ENCODE measurements around the gene NEDD4L. TPM values are rescaled to one million over a fixed set of nuclear protein-coding genes. Genes with fewer than 3 reads are reported as not detected.

The NEDD4L gene
- total and polyA plus RNA-seq, 10 of the 15 experiments (the other 5 are each of a cell fraction or from before 2014, with no cell fraction given), result 7.4 to 24.0 (median 17.7) TPM

- TF ChIP-seq NBN (IDR thresholded peaks at IDR 0.05) (0 out of 2 replicates have a peak, but pooled peaks have one; percentile 61), YBX1 (IDR thresholded peaks at IDR 0.05) (no peak), TAF1 (IDR thresholded peaks at IDR 0.05; ENCODE audit: borderline replicate concordance, low read depth, low read length) (no peak), HDGF (IDR thresholded peaks at IDR 0.05) (no peak), LARP7 (IDR thresholded peaks at IDR 0.05) (peak; percentile 45; the same call in 1 of the 2 replicates), BCLAF1 (IDR thresholded peaks at IDR 0.05) (no peak), ZBTB4 (CRISPR knock-in tag; IDR thresholded peaks at IDR 0.05) (no peak), JUND (IDR thresholded peaks at IDR 0.05; ENCODE audit: low read depth, low read length) (no peak), SUZ12 (IDR thresholded peaks at IDR 0.05; ENCODE audit: unreplicated experiment) (no peak), MEF2A (IDR thresholded peaks at IDR 0.05; ENCODE audit: insufficient read depth, low read depth, low read length) (no peak), POLR2AphosphoS5 (IDR thresholded peaks at IDR 0.05; ENCODE audit: low read length) (no peak), EP300 (IDR thresholded peaks at IDR 0.05; ENCODE audit: borderline replicate concordance in 1 of 2, control insufficient read depth in 1 of 2, low read depth in 2 of 2, low read length in 2 of 2) (0 out of 4 replicates have a peak, but pooled peaks of 1 of the 2 experiments have one; percentile 15), STAT1 (conservative IDR thresholded peaks at IDR 0.05) (no peak), BRCA1 (IDR thresholded peaks at IDR 0.05; ENCODE audit: low read depth, low read length) (no peak), ELK1 (IDR thresholded peaks at IDR 0.05; ENCODE audit: low read depth, low read length) (no peak), SIN3A (IDR thresholded peaks at IDR 0.05; ENCODE audit: low read depth, low read length) (peak; percentile 82), IKZF1 (conservative IDR thresholded peaks at IDR 0.05) (peak; percentile 66; the same call in 1 of the 2 replicates), SKIL (IDR thresholded peaks at IDR 0.05; ENCODE audit: low read depth, poor library complexity, severe bottlenecking) (peak; percentile 25), NFXL1 (IDR thresholded peaks at IDR 0.05; ENCODE audit: borderline replicate concordance) (no peak), NRF1 (conservative IDR thresholded peaks at IDR 0.05; ENCODE audit: low read depth, low read length) (no peak), RELA (IDR thresholded peaks at IDR 0.05; ENCODE audit: borderline replicate concordance, partially characterized antibody) (no peak)
Measured at GRCh38 chr18:58043491-58044369, at the start of gene NEDD4L (continued).
